Progenitor cell of endocrine pancreas (in vitro differentiated cells): ENCODE measurements around the gene RILPL1. TPM values are rescaled to one million over a fixed set of nuclear protein-coding genes. Genes with fewer than 3 reads are reported as not detected.
"Not testable (repeated sequence)": the region's sequence is repeated elsewhere in the genome, so short reads cannot be mapped to it uniquely, and the experiment has no call there.

Experiments
- DNase-seq: peaks from one replicate; pipeline ENCODE4 v3.0.0; 2021; ENCODE audit warnings: low spot score; ENCODE audit not compliant: unreplicated experiment
- H3K27ac Mint-ChIP-seq: 2 replicates; pipeline ENCODE4 v1.8.0; 2021; ENCODE audit warnings: mild to moderate bottlenecking, moderate library complexity, mixed read lengths
- H3K27me3 Mint-ChIP-seq: 2 replicates; pipeline ENCODE4 v1.8.0; 2021; ENCODE audit warnings: mixed read lengths
- H3K36me3 Mint-ChIP-seq: 2 replicates; pipeline ENCODE4 v1.8.0; 2022; ENCODE audit warnings: mixed read lengths; ENCODE audit not compliant: insufficient read depth
- H3K4me1 Mint-ChIP-seq: 2 replicates; pipeline ENCODE4 v1.8.0; 2021; ENCODE audit warnings: low read depth, mixed read lengths
- H3K4me3 Mint-ChIP-seq: 2 replicates; pipeline ENCODE4 v1.8.0; 2021; ENCODE audit warnings: low read depth, mild to moderate bottlenecking, moderate library complexity, mixed read lengths
- H3K9me3 Mint-ChIP-seq: 2 replicates; pipeline ENCODE4 v1.8.0; 2021; ENCODE audit warnings: low read depth, mixed read lengths
- total RNA-seq: library from RNA; stranded (reverse); gene quantifications from 2 replicates; pipeline ENCODE4 v1.2.1, GENCODE V29; 2021
- TF ChIP-seq, protein P1 (sequence below): fragments of 200-600 bp; sonication (generic); IDR thresholded peaks from one replicate; pipeline ENCODE4 v1.5.0; 2021; ENCODE audit warnings: antibody characterized with exemption, mild to moderate bottlenecking; ENCODE audit not compliant: unreplicated experiment

Gene RILPL1
- total RNA-seq, 1 donor from 2014 or later, result 26.2 TPM

DNA sequence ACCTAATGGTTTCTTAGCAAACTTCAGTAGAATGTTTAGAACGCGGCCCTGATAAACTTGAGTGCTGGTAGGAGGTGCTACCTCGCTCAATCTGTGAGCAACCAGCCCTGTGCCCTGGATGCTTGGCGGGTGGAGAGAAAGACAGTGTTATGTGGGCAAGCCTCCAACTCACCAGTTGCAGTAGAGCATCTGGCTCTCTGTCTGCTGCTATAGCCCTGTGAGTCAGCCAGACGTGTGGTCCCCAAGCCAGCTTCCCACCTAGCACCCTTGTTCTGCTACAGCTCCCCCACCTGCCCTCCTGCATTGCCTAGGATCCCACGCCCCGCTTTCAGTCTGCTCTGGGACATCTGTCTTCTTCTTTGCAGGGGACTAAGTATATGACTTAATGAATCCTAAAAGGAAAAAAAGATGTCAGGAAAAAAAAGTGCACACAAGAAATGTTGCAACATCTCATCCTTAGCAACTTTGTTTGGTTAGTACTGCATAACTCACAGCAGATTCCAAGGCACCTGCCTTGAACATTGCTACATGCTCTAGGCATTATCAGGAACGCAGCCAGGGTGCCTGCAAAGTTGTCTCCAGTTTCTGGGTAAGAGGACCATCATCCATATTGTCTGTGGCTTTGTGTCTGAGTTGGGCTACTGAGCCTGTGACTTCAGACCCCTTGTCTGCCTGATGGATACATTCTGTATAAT is 62.0 kb downstream of the RILPL1 start:
- H3K27ac Mint-ChIP-seq, result no peak overlapping the region
- DNase-seq, result no peak

DNA sequence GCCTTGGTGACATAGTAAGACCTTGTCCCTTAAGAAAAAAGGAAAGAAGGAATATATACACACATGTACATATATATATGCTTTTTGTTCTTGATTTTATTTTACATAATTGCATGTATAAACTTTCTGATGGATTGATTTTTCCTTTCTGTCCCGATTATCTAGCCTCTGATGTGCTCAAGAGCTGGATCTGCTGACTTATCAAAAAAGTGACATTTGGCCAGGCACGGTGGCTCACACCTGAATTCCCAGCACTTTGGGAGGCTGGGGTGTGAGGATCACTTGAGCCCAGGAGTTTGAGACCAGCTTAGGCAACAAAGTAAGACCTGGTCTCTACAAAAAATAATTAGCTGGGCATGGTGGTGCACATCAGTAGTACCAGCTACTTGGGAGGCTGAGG is 63.5 kb downstream of the RILPL1 start:
- DNase-seq, result no peak
- H3K4me3 Mint-ChIP-seq, result no peak overlapping the region
- no peaks in the 10 kb centered on the region for H3K27me3 Mint-ChIP-seq
- H3K4me1 Mint-ChIP-seq, result no peaks in the 10 kb centered on the region
- peaks cover 15% of the 10 kb centered on the region for H3K36me3 Mint-ChIP-seq
- TF ChIP-seq, protein P1, sequence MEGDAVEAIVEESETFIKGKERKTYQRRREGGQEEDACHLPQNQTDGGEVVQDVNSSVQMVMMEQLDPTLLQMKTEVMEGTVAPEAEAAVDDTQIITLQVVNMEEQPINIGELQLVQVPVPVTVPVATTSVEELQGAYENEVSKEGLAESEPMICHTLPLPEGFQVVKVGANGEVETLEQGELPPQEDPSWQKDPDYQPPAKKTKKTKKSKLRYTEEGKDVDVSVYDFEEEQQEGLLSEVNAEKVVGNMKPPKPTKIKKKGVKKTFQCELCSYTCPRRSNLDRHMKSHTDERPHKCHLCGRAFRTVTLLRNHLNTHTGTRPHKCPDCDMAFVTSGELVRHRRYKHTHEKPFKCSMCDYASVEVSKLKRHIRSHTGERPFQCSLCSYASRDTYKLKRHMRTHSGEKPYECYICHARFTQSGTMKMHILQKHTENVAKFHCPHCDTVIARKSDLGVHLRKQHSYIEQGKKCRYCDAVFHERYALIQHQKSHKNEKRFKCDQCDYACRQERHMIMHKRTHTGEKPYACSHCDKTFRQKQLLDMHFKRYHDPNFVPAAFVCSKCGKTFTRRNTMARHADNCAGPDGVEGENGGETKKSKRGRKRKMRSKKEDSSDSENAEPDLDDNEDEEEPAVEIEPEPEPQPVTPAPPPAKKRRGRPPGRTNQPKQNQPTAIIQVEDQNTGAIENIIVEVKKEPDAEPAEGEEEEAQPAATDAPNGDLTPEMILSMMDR, result no peak
- H3K9me3 Mint-ChIP-seq, result no peaks in the 10 kb centered on the region
- H3K27ac Mint-ChIP-seq, result no peak overlapping the region

More for the DNA sequence above, 62.0 kb downstream of the RILPL1 start:
- Mint-ChIP-seq H3K27me3 (no peaks in the 10 kb centered on the region), H3K9me3 (no peaks in the 10 kb centered on the region), H3K4me3 (no peak overlapping the region), H3K4me1 (peaks cover 6% of the 10 kb centered on the region), H3K36me3 (peaks cover 15% of the 10 kb centered on the region)
- TF ChIP-seq, protein P1, result no peak

DNA sequence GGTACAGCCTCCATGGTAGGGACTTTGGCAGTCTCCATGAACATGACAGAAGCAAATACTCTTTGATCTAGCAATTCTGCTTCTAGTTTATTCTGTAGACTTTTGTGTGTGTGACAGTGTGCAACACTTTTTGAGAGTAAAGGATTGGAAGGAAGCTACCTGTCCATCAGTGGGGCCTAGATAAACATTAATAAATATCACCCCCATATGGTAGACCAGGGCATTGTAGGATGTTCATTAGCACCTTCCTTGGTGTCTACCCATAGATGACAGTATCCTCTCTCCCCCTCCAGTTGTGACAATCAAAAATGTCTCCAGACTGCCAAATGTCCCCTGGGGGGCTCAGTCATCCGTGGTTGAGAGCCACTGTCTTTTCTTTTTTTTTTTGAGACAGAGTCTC is 64.7 kb downstream of the RILPL1 start:
- Mint-ChIP-seq H3K9me3 (no peaks in the 10 kb centered on the region), H3K27me3 (no peaks in the 10 kb centered on the region), H3K4me1 (no peaks in the 10 kb centered on the region), H3K36me3 (peaks cover 18% of the 10 kb centered on the region), H3K27ac (no peak overlapping the region), H3K4me3 (no peak overlapping the region)
- DNase-seq, result no peak
- TF ChIP-seq, protein P1, result no peak

DNA sequence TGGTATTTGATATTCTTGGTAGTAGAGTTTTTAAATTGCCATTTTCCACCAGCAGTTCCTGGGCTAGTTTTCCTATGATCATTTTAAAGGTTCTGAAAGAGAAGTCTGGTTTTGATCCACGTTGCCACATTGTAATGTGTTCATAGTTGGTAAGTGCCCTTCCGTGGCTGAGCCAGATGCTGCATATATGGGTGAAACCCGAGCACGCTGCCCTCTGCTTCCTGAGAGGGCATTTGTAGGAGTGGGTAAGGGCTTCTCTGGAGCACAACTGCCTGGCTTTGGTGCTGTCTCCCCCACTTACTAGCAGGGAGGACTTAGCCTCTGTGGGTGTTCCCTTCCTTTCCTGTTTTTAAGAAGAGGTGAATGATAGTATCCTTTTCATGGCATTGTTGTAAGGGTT is 68.4 kb downstream of the RILPL1 start:
- H3K36me3 Mint-ChIP-seq, result peaks cover 16% of the 10 kb centered on the region

DNA sequence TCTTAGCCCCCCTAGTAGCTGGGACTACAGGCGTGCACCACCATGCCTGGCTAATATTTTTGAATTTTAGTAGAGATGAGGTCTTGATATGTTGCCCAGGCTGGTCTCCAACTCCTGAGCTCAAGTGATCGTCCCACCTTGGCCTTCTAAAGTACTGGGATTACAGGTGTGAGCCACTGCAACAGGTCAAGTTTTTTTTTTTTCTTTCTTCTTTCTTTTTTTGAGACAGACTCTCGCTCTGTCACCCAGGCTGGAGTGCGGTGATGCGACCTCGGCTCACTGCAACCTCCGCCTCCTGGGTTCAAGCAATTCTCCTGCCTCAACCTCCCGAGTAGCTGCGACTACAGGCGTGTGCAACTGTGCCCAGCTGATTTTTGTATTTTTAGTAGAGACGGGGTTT is 70.3 kb downstream of the RILPL1 start:
- DNase-seq, H3K4me1 Mint-ChIP-seq, H3K4me3 Mint-ChIP-seq, H3K9me3 Mint-ChIP-seq, H3K27ac Mint-ChIP-seq, H3K27me3 Mint-ChIP-seq: not testable (repeated sequence)
- H3K36me3 Mint-ChIP-seq, result peaks cover 17% of the 10 kb centered on the region

More for the DNA sequence above, 68.4 kb downstream of the RILPL1 start:
- no peak overlapping the region for H3K4me3 Mint-ChIP-seq
- H3K4me1 Mint-ChIP-seq, result no peaks in the 10 kb centered on the region
- H3K9me3 Mint-ChIP-seq, result no peaks in the 10 kb centered on the region
- H3K27me3 Mint-ChIP-seq, result no peaks in the 10 kb centered on the region
- TF ChIP-seq, protein P1, result no peak
- DNase-seq, result no peak
- no peak overlapping the region for H3K27ac Mint-ChIP-seq
